ENCODE measurements around the gene UBE2QL1.
"Not testable (repeated sequence)": the region's sequence is repeated elsewhere in the genome, so short reads cannot be mapped to it uniquely, and the experiment has no call there.

UBE2QL1 gene

DNA sequence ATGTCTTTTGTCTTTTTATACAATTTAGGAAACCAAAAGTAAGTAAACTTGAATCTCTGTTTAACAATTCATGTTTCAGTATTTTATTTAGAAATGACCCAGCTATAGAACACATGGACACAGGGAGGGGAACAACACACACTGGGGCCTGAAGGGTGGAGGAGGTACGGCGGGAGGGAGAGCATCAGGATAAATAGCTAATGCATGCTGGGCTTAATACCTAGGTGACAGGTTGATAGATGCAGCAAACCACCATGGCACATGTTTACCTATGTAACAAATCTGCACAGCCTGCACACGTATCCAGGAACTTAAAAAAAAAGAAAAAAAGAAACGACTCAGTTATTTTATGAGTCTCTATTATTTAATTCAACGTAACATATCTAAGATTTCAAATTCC lies 67.2 kb downstream of the UBE2QL1 start:
- H3K36me3 ChIP-seq (ENCODE audit: control insufficient read depth, insufficient read depth, low read length); H3K27me3 ChIP-seq (ENCODE audit: control insufficient read depth, insufficient read depth, low read length); H3K9ac ChIP-seq (ENCODE audit: low read length); H3K4me3 ChIP-seq (ENCODE audit: low read length); H3K4me1 ChIP-seq (ENCODE audit: control insufficient read depth, insufficient read depth, low read length); H3K9me3 ChIP-seq (ENCODE audit: control insufficient read depth, low read length): not testable (repeated sequence)

- Histone ChIP-seq H3K4me1 (ENCODE audit: control insufficient read depth, insufficient read depth, low read length) (no peaks in the 10 kb centered on the region), H3K9ac (ENCODE audit: low read length) (no peak overlapping the region), H3K4me3 (ENCODE audit: low read length) (no peak overlapping the region), H3K9me3 (ENCODE audit: control insufficient read depth, low read length) (no peaks in the 10 kb centered on the region), H3K36me3 (ENCODE audit: control insufficient read depth, insufficient read depth, low read length) (no peaks in the 10 kb centered on the region), H3K27me3 (ENCODE audit: control insufficient read depth, insufficient read depth, low read length) (no peaks in the 10 kb centered on the region)
These were observed 68.2 kb downstream of the UBE2QL1 start for GRCh38 chr5:6516823-6517222.

DNA sequence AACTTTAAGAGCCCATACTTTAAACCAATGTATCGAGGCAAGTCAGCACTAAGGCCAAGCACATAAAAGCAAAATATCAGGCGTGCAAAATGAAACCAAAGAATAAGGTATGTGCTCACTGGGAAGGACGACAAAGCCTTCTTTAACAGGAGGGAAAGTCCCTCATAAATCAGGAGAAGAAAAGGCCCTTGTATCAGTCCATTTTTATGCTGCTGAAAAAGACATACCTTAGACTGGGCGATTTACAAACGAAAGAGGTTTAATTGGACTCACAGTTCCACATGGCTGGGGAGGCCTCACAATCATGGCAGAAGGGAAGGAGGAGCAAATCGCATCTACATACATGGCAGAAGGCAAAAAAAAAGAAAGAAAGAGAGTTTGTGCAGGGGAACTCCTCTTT lies 68.9 kb downstream of the UBE2QL1 start:
- Histone ChIP-seq H3K9ac (ENCODE audit: low read length) (no peak overlapping the region), H3K27me3 (ENCODE audit: control insufficient read depth, insufficient read depth, low read length) (no peaks in the 10 kb centered on the region), H3K4me1 (ENCODE audit: control insufficient read depth, insufficient read depth, low read length) (no peaks in the 10 kb centered on the region), H3K4me3 (ENCODE audit: low read length) (no peak overlapping the region), H3K9me3 (ENCODE audit: control insufficient read depth, low read length) (no peaks in the 10 kb centered on the region), H3K36me3 (ENCODE audit: control insufficient read depth, insufficient read depth, low read length) (no peaks in the 10 kb centered on the region)

DNA sequence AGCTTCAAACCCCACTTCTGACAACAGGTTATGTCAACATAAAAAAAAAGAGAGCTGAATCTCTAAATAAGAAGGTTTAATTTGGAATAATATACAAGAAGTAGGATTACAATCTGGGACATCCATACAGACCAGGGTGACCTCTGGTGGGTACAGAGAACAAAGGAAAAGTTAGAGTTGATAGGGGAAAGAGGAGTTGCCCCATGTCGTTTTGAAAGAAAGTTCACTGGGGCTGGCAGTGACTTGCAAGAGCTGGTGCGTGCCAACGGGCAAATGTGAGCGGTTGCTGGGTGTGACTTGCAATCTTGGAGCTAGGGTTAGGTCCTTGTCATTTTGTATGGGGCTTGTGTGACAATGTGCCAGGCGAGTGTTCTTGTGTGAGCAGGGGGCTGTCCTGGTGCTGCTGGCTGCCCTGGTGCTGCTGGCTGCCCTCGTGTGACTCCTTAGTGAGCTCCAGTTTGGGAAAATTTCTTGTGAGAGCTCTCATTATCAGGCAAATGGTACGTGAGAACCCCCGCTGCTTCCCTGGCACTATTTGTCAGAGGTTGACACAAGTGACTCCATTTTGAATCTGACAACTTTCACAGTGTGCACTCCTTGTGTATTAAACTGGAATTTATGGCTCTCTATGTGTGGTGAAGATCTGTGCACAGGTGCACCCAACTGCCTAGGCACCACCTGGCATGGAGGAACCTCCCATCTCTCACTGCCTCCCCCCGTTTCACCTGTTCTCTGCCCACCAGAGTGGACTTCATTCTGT lies 69.8 kb downstream of the UBE2QL1 start:
- H3K9me3 ChIP-seq (ENCODE audit: control insufficient read depth, low read length), result no peaks in the 10 kb centered on the region
- H3K36me3 ChIP-seq (ENCODE audit: control insufficient read depth, insufficient read depth, low read length), result no peaks in the 10 kb centered on the region
- no peak overlapping the region for H3K4me3 ChIP-seq (ENCODE audit: low read length)
- H3K27me3 ChIP-seq (ENCODE audit: control insufficient read depth, insufficient read depth, low read length), result no peaks in the 10 kb centered on the region
- no peaks in the 10 kb centered on the region for H3K4me1 ChIP-seq (ENCODE audit: control insufficient read depth, insufficient read depth, low read length)
- no peak overlapping the region for H3K9ac ChIP-seq (ENCODE audit: low read length)

GRCh38 chr5:6520201-6520600 lies 71.5 kb downstream of the UBE2QL1 start:
- H3K9me3 ChIP-seq (ENCODE audit: control insufficient read depth, low read length), result no peaks in the 10 kb centered on the region
- H3K27me3 ChIP-seq (ENCODE audit: control insufficient read depth, insufficient read depth, low read length), result no peaks in the 10 kb centered on the region
- H3K36me3 ChIP-seq (ENCODE audit: control insufficient read depth, insufficient read depth, low read length), result no peaks in the 10 kb centered on the region
- H3K4me3 ChIP-seq (ENCODE audit: low read length), result no peak overlapping the region
- no peaks in the 10 kb centered on the region for H3K4me1 ChIP-seq (ENCODE audit: control insufficient read depth, insufficient read depth, low read length)
- no peak overlapping the region for H3K9ac ChIP-seq (ENCODE audit: low read length)

GRCh38 chr5:6522331-6522730 lies 73.7 kb downstream of the UBE2QL1 start:
- H3K9ac ChIP-seq (ENCODE audit: low read length), result no peak overlapping the region
- H3K4me1 ChIP-seq (ENCODE audit: control insufficient read depth, insufficient read depth, low read length), result no peaks in the 10 kb centered on the region
- no peak overlapping the region for H3K4me3 ChIP-seq (ENCODE audit: low read length)
- H3K9me3 ChIP-seq (ENCODE audit: control insufficient read depth, low read length), result no peaks in the 10 kb centered on the region
- H3K36me3 ChIP-seq (ENCODE audit: control insufficient read depth, insufficient read depth, low read length), result no peaks in the 10 kb centered on the region
- H3K27me3 ChIP-seq (ENCODE audit: control insufficient read depth, insufficient read depth, low read length), result no peaks in the 10 kb centered on the region

DNA sequence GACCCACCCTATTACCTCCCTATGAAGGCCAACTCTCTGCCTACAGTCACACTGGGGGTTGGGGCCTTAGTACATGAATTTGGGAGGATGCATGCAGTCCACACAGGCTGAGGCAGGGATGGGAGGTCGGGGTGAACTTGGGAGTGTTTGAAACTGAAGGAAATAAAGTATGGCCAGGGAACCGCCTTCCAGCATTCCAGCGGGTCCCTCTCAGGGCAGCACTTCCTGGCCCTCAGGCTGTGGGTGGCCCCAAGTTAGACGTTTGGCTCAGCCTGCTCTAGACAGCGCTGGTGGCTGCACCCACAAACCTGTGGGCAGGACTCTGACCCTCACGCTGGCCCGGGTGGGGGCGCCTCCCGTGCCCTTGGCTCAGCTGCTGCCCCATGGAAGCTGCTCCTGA lies 74.3 kb downstream of the UBE2QL1 start:
- Histone ChIP-seq H3K27me3 (ENCODE audit: control insufficient read depth, insufficient read depth, low read length) (no peaks in the 10 kb centered on the region), H3K4me1 (ENCODE audit: control insufficient read depth, insufficient read depth, low read length) (no peaks in the 10 kb centered on the region), H3K4me3 (ENCODE audit: low read length) (no peak overlapping the region), H3K9me3 (ENCODE audit: control insufficient read depth, low read length) (no peaks in the 10 kb centered on the region), H3K9ac (ENCODE audit: low read length) (no peak overlapping the region), H3K36me3 (ENCODE audit: control insufficient read depth, insufficient read depth, low read length) (no peaks in the 10 kb centered on the region)

GRCh38 chr5:6525422-6525821 lies 76.8 kb downstream of the UBE2QL1 start:
- Histone ChIP-seq H3K27me3 (ENCODE audit: control insufficient read depth, insufficient read depth, low read length) (no peaks in the 10 kb centered on the region), H3K4me3 (ENCODE audit: low read length) (no peak overlapping the region), H3K4me1 (ENCODE audit: control insufficient read depth, insufficient read depth, low read length) (no peaks in the 10 kb centered on the region), H3K9ac (ENCODE audit: low read length) (no peak overlapping the region), H3K9me3 (ENCODE audit: control insufficient read depth, low read length) (no peaks in the 10 kb centered on the region), H3K36me3 (ENCODE audit: control insufficient read depth, insufficient read depth, low read length) (no peaks in the 10 kb centered on the region)

GRCh38 chr5:6525910-6526309 lies 77.3 kb downstream of the UBE2QL1 start:
- Histone ChIP-seq H3K27me3 (ENCODE audit: control insufficient read depth, insufficient read depth, low read length) (no peaks in the 10 kb centered on the region), H3K9me3 (ENCODE audit: control insufficient read depth, low read length) (no peaks in the 10 kb centered on the region), H3K4me3 (ENCODE audit: low read length) (no peak overlapping the region)

DNA sequence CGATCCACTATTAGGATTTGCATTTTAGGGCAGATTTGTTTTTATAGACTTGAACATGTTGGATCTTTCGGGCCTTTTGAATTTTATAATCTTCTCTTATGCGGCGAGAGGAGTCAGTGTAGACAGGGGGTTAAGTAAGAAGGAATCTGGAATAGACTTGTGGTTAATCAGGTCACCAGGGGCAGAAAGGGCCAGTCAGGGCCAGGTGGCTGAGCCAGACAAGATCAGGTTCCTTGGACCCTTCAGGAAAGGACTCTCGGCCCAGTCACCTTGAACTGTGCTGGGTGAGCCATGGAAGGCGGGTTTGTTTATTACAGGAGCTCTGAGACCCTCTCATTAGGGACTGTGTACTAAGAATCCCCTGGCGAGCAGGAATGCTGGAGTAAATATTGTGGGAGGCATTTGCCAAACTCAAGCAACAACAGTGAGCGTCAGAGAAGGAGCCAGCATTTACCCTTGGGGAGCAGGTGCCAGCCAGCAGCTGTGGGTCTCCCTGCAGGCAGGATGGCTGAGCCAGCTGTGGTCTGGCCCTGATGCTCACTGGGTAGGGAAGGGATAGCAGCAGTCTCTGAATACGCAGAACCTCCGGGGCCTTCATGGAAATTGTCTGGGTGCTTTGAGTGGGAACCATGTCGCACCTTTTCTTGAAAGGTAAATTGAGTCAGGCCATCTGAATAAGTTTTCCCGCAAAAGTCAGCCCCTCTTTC lies 79.2 kb downstream of the UBE2QL1 start:
- Histone ChIP-seq H3K27me3 (ENCODE audit: control insufficient read depth, insufficient read depth, low read length) (no peaks in the 10 kb centered on the region), H3K36me3 (ENCODE audit: control insufficient read depth, insufficient read depth, low read length) (no peaks in the 10 kb centered on the region), H3K4me1 (ENCODE audit: control insufficient read depth, insufficient read depth, low read length) (no peaks in the 10 kb centered on the region), H3K9ac (ENCODE audit: low read length) (no peak overlapping the region), H3K9me3 (ENCODE audit: control insufficient read depth, low read length) (no peaks in the 10 kb centered on the region), H3K4me3 (ENCODE audit: low read length) (no peak overlapping the region)

More at GRCh38 chr5:6525910-6526309, 77.3 kb downstream of the UBE2QL1 start:
- H3K9ac ChIP-seq (ENCODE audit: low read length), result no peak overlapping the region
- no peaks in the 10 kb centered on the region for H3K36me3 ChIP-seq (ENCODE audit: control insufficient read depth, insufficient read depth, low read length)
- no peaks in the 10 kb centered on the region for H3K4me1 ChIP-seq (ENCODE audit: control insufficient read depth, insufficient read depth, low read length)

DNA sequence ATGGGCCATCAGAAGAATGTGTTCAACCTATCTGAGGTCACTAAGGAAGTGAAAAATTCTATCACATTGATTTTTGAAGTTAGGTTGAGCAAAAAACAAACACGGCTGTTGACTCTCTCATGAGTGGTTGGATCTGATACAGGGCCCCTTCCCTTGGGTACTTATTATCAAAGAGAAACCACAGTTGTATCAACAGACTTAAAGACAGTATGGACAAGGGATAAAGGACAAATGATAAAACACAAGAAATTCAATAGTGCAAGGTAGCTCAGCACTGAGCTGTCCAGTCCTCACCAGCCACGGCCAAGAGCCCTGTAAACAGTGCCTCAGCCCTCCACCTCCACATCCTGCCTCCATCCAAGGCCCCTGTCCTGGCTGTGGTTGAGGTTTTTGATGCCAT lies 86.9 kb downstream of the UBE2QL1 start:
- no peaks in the 10 kb centered on the region for H3K4me1 ChIP-seq (ENCODE audit: control insufficient read depth, insufficient read depth, low read length)
- no peaks in the 10 kb centered on the region for H3K27me3 ChIP-seq (ENCODE audit: control insufficient read depth, insufficient read depth, low read length)
- no peaks in the 10 kb centered on the region for H3K36me3 ChIP-seq (ENCODE audit: control insufficient read depth, insufficient read depth, low read length)
- H3K9me3 ChIP-seq (ENCODE audit: control insufficient read depth, low read length), result no peaks in the 10 kb centered on the region
- no peak overlapping the region for H3K9ac ChIP-seq (ENCODE audit: low read length)
- no peak overlapping the region for H3K4me3 ChIP-seq (ENCODE audit: low read length)

DNA sequence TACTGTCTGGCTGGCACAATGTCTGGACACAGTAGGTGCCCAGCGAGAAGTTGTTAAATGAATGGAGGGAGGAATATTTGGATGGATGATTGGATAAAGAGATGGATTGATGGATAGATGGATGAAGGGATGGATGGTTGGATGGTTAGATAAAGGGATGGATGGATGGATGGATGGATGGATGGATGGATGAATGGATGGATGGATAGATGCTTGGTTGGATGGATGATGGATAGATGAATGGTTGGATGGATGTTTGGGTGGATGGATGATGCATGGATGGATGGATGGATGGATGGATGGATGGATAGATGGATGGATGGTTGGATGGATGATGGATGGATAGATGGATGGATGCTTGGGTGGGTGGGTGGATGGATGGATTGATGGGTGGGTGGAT lies 90.4 kb downstream of the UBE2QL1 start:
- no peak overlapping the region for H3K9ac ChIP-seq (ENCODE audit: low read length)
- no peaks in the 10 kb centered on the region for H3K4me1 ChIP-seq (ENCODE audit: control insufficient read depth, insufficient read depth, low read length)
- H3K36me3 ChIP-seq (ENCODE audit: control insufficient read depth, insufficient read depth, low read length), result no peaks in the 10 kb centered on the region
- H3K4me3 ChIP-seq (ENCODE audit: low read length), result no peak overlapping the region
- H3K27me3 ChIP-seq (ENCODE audit: control insufficient read depth, insufficient read depth, low read length), result no peaks in the 10 kb centered on the region
- no peaks in the 10 kb centered on the region for H3K9me3 ChIP-seq (ENCODE audit: control insufficient read depth, low read length)
